ENCODE results near the gene CDCA7L.
"Not testable (repeated sequence)": the region's sequence is repeated elsewhere in the genome, so short reads cannot be mapped to it uniquely, and the experiment has no call there.

Gene CDCA7L

GRCh38 chr7:21944616-21945453 lies 864 bp downstream of the CDCA7L start:
- in situ Hi-C loops (cut with HindIII; ENCODE audit: low sequenced_read_pairs), result no loop called here

- in situ Hi-C loops (cut with HindIII; ENCODE audit: low sequenced_read_pairs), result no loop called here
Observed at GRCh38 chr7:21943436-21943835, 2.3 kb downstream of the CDCA7L start.

- in situ Hi-C loops (cut with HindIII; ENCODE audit: low sequenced_read_pairs), result no loop called here
Observed at GRCh38 chr7:21942955-21943354, 2.7 kb downstream of the CDCA7L start.

GRCh38 chr7:21941611-21942141 lies 4.0 kb downstream of the CDCA7L start:
- in situ Hi-C loops (cut with HindIII; ENCODE audit: low sequenced_read_pairs), result no loop called here

GRCh38 chr7:21939858-21940372 lies 5.8 kb downstream of the CDCA7L start:
- in situ Hi-C loops (cut with HindIII; ENCODE audit: low sequenced_read_pairs), result no loop called here

GRCh38 chr7:21939136-21939857 lies 6.4 kb downstream of the CDCA7L start:
- in situ Hi-C loops (cut with HindIII; ENCODE audit: low sequenced_read_pairs), result no loop called here

GRCh38 chr7:21938463-21938862 lies 7.2 kb downstream of the CDCA7L start:
- in situ Hi-C loops (cut with HindIII; ENCODE audit: low sequenced_read_pairs), result no loop called here

GRCh38 chr7:21934808-21935207 lies 10.9 kb downstream of the CDCA7L start:
- in situ Hi-C loops (cut with HindIII; ENCODE audit: low sequenced_read_pairs), result no loop called here

- in situ Hi-C loops (cut with HindIII; ENCODE audit: low sequenced_read_pairs), result not testable (repeated sequence)
Observed at GRCh38 chr7:21933293-21933692, 12.4 kb downstream of the CDCA7L start.

GRCh38 chr7:21927693-21928092 lies 18.0 kb downstream of the CDCA7L start:
- in situ Hi-C loops (cut with HindIII; ENCODE audit: low sequenced_read_pairs), result no loop called here

- in situ Hi-C loops (cut with HindIII; ENCODE audit: low sequenced_read_pairs), result no loop called here
Observed at GRCh38 chr7:21926448-21926847, 19.3 kb downstream of the CDCA7L start.

- in situ Hi-C loops (cut with HindIII; ENCODE audit: low sequenced_read_pairs), result no loop called here
Observed at GRCh38 chr7:21923658-21924057, 22.0 kb downstream of the CDCA7L start.

- in situ Hi-C loops (cut with HindIII; ENCODE audit: low sequenced_read_pairs), result no loop called here
Observed at GRCh38 chr7:21922605-21923004, 23.1 kb downstream of the CDCA7L start.

- in situ Hi-C loops (cut with HindIII; ENCODE audit: low sequenced_read_pairs), result no loop called here
Observed at GRCh38 chr7:21920936-21921335, 24.8 kb downstream of the CDCA7L start.

GRCh38 chr7:21918216-21918615 lies 27.5 kb downstream of the CDCA7L start:
- in situ Hi-C loops (cut with HindIII; ENCODE audit: low sequenced_read_pairs), result no loop called here

GRCh38 chr7:21916629-21917028 lies 29.1 kb downstream of the CDCA7L start:
- in situ Hi-C loops (cut with HindIII; ENCODE audit: low sequenced_read_pairs), result no loop called here

- in situ Hi-C loops (cut with HindIII; ENCODE audit: low sequenced_read_pairs), result no loop called here
Observed at GRCh38 chr7:21916176-21916575, 29.5 kb downstream of the CDCA7L start.

- in situ Hi-C loops (cut with HindIII; ENCODE audit: low sequenced_read_pairs), result no loop called here
Observed at GRCh38 chr7:21915140-21915539, 30.6 kb downstream of the CDCA7L start.

GRCh38 chr7:21914671-21915070 lies 31.0 kb downstream of the CDCA7L start:
- in situ Hi-C loops (cut with HindIII; ENCODE audit: low sequenced_read_pairs), result no loop called here

- in situ Hi-C loops (cut with HindIII; ENCODE audit: low sequenced_read_pairs), result no loop called here
Observed at GRCh38 chr7:21912931-21913780, 32.5 kb downstream of the CDCA7L start.

- in situ Hi-C loops (cut with HindIII; ENCODE audit: low sequenced_read_pairs), result no loop called here
Observed at GRCh38 chr7:21912305-21912704, 33.4 kb downstream of the CDCA7L start.

Measured in DLD1 (cell line).